GM12878 (cell line): Measurements from ENCODE around the gene OSBPL10.

Experiments used
- CHD1 ChIP-seq: IDR thresholded peaks from 2 replicates; pipeline ENCODE4 v1.6.1; 2012; ENCODE audit warnings: low read depth, low read length, improper control_type of control experiment
- CHD2 ChIP-seq: IDR thresholded peaks from 2 replicates; pipeline ENCODE4 v1.6.1; 2011; ENCODE audit warnings: low read depth, low read length, improper control_type of control experiment, borderline replicate concordance
- EP300 ChIP-seq, 2 experiments: fragments of 150-350 bp in 1 of 2; IDR thresholded peaks; 2 replicates each; pipeline ENCODE4 v1.6.1; 2011 to 2012; ENCODE audit warnings: low read depth in 2 of 2, low read length in 2 of 2, borderline replicate concordance in 1 of 2, improper control_type of control experiment in 1 of 2, inconsistent platforms in 1 of 2; ENCODE audit not compliant: control insufficient read depth in 1 of 2
- HDAC6 ChIP-seq: fragments of 200-600 bp; sonication (generic); IDR thresholded peaks from one replicate; pipeline ENCODE4 v1.8.0; 2017; ENCODE audit warnings: antibody characterized with exemption; ENCODE audit not compliant: unreplicated experiment
- JUND ChIP-seq: IDR thresholded peaks from 2 replicates; pipeline ENCODE4 v1.6.1; 2012; ENCODE audit warnings: low read depth, mild to moderate bottlenecking, low read length, improper control_type of control experiment, moderate library complexity
- KDM1A ChIP-seq: fragments of 200-600 bp; sonication (generic); IDR thresholded peaks from 2 replicates; pipeline ENCODE4 v1.6.1; 2016; ENCODE audit warnings: borderline replicate concordance
- TAF1 ChIP-seq: IDR thresholded peaks from 2 replicates; pipeline ENCODE4 v1.6.1; 2011; ENCODE audit warnings: mild to moderate bottlenecking, low read depth, low read length, borderline replicate concordance
- TF ChIP-seq, protein P1 (sequence below): fragments of 450-650 bp; IDR thresholded peaks from 2 replicates; pipeline ENCODE4 v1.6.1; 2017; ENCODE audit warnings: mild to moderate bottlenecking, low read depth, inconsistent platforms; ENCODE audit not compliant: poor library complexity, severe bottlenecking
- TF ChIP-seq, protein P2 (sequence below): IDR thresholded peaks from 2 replicates; pipeline ENCODE4 v1.6.1; 2012; ENCODE audit warnings: mild to moderate bottlenecking, low read depth, low read length
- TF ChIP-seq, protein P3 (sequence below), 3 experiments: IDR thresholded peaks in 2 of 3; conservative IDR thresholded peaks in 1 of 3; 2 replicates each; pipeline ENCODE4 v1.5.1; 2011; ENCODE audit warnings: low read depth in 3 of 3, low read length in 3 of 3, mild to moderate bottlenecking in 3 of 3, control low read depth in 2 of 3, moderate library complexity in 2 of 3, inconsistent platforms in 1 of 3, mixed read lengths in 1 of 3; ENCODE audit not compliant: control insufficient read depth in 2 of 3, insufficient read depth in 1 of 3; ENCODE audit errors: extremely low read depth in 1 of 3

DNA sequence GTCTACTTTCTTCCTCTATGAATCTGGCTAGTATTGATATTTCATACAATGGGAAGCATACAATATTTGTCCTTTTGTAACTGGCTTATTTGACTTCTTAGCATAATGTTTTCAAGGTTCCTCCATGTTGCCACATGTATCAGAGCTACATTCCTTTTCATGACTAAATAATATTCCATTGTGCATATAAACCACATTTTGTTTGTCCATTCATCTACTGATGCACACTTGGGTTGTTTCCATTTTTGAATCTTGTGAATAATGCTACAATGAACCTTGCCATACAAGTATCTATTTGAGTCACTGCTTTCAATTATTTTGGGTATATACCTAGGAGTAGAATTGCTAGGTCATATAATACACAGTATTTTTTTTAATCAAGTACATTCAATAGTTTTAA lies 38.0 kb downstream of the OSBPL10 start:
- TF ChIP-seq, protein P1, sequence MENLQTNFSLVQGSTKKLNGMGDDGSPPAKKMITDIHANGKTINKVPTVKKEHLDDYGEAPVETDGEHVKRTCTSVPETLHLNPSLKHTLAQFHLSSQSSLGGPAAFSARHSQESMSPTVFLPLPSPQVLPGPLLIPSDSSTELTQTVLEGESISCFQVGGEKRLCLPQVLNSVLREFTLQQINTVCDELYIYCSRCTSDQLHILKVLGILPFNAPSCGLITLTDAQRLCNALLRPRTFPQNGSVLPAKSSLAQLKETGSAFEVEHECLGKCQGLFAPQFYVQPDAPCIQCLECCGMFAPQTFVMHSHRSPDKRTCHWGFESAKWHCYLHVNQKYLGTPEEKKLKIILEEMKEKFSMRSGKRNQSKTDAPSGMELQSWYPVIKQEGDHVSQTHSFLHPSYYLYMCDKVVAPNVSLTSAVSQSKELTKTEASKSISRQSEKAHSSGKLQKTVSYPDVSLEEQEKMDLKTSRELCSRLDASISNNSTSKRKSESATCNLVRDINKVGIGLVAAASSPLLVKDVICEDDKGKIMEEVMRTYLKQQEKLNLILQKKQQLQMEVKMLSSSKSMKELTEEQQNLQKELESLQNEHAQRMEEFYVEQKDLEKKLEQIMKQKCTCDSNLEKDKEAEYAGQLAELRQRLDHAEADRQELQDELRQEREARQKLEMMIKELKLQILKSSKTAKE = no peak
- no peak for TF ChIP-seq TAF1
- TF ChIP-seq CHD2 = no peak
- TF ChIP-seq, protein P2, sequence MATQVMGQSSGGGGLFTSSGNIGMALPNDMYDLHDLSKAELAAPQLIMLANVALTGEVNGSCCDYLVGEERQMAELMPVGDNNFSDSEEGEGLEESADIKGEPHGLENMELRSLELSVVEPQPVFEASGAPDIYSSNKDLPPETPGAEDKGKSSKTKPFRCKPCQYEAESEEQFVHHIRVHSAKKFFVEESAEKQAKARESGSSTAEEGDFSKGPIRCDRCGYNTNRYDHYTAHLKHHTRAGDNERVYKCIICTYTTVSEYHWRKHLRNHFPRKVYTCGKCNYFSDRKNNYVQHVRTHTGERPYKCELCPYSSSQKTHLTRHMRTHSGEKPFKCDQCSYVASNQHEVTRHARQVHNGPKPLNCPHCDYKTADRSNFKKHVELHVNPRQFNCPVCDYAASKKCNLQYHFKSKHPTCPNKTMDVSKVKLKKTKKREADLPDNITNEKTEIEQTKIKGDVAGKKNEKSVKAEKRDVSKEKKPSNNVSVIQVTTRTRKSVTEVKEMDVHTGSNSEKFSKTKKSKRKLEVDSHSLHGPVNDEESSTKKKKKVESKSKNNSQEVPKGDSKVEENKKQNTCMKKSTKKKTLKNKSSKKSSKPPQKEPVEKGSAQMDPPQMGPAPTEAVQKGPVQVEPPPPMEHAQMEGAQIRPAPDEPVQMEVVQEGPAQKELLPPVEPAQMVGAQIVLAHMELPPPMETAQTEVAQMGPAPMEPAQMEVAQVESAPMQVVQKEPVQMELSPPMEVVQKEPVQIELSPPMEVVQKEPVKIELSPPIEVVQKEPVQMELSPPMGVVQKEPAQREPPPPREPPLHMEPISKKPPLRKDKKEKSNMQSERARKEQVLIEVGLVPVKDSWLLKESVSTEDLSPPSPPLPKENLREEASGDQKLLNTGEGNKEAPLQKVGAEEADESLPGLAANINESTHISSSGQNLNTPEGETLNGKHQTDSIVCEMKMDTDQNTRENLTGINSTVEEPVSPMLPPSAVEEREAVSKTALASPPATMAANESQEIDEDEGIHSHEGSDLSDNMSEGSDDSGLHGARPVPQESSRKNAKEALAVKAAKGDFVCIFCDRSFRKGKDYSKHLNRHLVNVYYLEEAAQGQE = no peak
- TF ChIP-seq HDAC6 = no peak
- no peak for TF ChIP-seq JUND
- no peak for TF ChIP-seq KDM1A
- TF ChIP-seq, protein P3, sequence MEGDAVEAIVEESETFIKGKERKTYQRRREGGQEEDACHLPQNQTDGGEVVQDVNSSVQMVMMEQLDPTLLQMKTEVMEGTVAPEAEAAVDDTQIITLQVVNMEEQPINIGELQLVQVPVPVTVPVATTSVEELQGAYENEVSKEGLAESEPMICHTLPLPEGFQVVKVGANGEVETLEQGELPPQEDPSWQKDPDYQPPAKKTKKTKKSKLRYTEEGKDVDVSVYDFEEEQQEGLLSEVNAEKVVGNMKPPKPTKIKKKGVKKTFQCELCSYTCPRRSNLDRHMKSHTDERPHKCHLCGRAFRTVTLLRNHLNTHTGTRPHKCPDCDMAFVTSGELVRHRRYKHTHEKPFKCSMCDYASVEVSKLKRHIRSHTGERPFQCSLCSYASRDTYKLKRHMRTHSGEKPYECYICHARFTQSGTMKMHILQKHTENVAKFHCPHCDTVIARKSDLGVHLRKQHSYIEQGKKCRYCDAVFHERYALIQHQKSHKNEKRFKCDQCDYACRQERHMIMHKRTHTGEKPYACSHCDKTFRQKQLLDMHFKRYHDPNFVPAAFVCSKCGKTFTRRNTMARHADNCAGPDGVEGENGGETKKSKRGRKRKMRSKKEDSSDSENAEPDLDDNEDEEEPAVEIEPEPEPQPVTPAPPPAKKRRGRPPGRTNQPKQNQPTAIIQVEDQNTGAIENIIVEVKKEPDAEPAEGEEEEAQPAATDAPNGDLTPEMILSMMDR (IDR thresholded peaks at IDR 0.05 in 2 of 3, conservative IDR thresholded peaks at IDR 0.05 in 1 of 3; ENCODE audit: control insufficient read depth in 2 of 3, extremely low read depth in 1 of 3, insufficient read depth in 1 of 3, low read depth in 3 of 3, low read length in 3 of 3) = no peak
- TF ChIP-seq CHD1 = no peak
- no peak for TF ChIP-seq EP300 (IDR thresholded peaks at IDR 0.05; ENCODE audit: borderline replicate concordance in 1 of 2, control insufficient read depth in 1 of 2, low read depth in 2 of 2, low read length in 2 of 2)
